HG03060 (cell line): ENCODE data around the gene WNT1.

Experiments used
- ATAC-seq: cut with Tn5 transposase; IDR thresholded peaks from one replicate; pipeline ENCODE4 v1.9.1; 2021; ENCODE audit warnings: low read depth, moderate number of reproducible peaks; ENCODE audit not compliant: unreplicated experiment

Gene WNT1

DNA sequence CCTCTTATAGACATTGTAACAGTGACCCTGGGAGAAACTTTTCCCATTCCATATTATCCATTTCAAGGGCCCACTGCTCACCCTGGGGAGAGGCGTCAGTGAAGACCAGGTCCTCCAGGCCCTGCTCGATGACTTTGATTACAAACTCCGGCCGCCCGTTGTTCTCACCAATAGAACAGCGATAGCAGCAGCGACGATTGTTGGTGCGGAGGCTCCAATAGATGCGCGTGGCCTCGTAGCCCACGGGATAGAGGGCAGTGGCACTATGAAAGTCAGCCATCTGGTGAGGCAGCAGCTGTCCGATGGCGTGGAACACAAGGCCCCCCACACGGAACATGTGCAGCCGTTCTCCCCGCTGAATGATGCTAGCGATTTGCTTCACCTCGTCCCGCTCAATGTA, 48.0 kb downstream of the WNT1 start:
- no peak for ATAC-seq

DNA sequence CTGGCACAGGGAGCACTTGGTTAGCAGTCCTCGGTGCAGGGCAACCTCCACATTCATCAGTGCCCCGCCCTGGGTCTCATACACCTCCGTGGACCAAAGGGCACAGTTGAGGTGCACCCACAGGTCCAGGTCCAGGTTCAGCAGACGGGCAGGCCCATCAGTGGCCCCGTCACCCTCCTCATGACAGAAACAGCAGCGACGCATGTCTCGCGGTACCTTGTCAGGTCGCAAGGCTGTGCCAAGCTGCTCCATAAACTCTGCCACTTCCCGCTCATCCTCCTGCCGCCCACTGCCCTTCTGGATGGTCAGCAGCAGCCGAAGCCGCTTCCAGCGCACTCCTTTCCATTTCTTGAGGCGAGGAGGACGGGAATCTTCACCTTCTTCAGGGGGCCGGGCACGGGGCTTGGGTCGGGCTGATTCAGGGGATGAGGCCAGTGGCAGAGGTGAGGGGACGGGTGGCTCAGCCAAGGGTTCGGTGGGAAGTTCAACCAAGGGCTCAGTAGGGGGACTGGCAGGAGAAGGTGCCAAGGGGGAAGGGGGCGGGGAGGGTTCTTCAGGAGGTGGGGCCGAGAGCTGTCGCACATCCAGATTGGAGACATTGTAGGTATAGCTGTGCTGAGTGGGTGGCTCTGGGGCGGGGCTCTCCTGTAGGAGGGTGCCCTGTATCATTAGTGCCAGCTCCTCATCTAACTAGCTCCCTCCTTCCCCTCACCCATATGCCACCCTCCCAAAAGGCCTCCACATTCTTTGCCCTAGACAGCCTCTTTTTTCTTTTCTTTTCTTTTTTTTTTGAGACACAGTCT, 48.8 kb downstream of the WNT1 start:
- no peak for ATAC-seq

DNA sequence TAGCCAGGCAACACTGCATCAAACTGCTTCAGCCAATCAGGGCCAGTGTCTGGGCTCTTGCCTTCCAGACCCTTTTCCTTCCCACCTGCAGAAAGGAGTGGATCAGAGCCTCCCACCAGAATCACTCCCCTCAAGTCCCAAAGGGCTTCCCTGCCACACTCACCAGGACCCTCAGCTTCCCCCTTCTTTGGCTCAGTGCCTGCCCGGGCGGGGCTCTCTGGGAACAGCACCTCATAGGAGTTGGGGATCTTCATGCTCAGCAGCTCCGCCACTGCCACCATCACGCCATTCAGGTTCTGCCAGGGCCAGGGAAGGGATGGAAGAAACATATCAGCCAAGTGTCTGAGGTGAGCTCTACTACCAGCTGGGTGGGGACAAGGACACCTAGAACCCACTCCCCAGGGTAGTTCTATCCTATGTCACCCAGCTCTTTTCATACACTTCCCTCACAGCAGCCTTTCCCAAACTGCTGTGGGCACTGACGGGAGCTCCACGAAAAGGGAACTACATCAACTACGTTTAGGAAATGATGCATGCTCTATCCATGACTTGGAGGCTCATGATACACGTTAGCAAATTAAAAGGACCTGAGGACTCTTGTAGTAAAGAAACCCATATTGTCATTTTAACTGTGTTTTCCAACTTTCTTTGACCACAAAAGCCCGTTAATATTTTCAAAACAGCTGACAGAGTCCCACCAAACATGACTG, 49.9 kb downstream of the WNT1 start:
- ATAC-seq, result no peak

DNA sequence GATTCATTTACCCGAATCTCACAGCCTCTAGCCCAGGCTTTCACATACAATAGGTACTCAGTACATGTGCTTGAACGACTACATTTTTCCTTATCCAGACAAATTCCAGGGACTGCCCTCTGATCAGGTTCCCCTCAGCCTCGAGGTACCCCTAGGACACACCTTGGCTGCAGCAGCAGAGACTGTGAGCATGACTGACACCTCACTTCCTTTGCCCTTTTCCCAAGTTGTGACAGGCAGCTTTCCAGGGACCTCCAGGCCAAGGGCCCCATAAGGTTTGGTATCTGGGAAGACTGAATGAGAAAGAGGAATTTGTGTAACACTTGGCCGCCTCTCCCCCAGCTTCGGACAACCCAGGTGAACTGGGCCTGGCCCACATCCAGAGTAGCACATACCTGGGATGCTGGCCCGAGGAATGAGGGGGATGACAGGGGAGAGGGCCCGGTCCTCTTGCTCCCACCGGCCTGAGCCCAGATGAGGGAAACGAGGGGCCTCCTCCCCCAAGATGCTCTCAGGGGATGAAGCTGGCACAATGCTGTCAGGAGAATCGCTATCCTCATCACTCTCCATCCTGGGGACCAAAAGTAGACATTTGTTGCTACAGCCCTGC, 50.6 kb downstream of the WNT1 start:
- ATAC-seq, result no peak

DNA sequence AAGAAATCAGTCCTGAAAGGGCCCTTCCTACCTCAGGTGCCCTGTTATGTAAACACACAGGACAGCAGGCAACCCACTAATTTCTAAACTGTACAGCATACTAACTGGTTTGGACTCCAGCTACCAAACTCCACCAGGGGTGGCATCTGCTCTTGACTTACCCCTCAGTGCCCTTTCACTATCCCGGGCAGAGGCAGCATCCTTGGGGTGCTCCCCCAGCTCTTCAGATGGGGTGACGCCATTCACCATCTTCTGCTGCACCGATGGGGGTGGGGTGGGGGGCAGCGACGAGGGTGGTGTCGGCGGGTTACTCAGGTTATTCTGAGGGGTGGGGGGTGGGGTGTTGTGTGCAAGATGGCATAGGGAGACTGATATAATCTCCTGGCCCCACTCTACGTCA, 52.0 kb downstream of the WNT1 start:
- no peak for ATAC-seq

DNA sequence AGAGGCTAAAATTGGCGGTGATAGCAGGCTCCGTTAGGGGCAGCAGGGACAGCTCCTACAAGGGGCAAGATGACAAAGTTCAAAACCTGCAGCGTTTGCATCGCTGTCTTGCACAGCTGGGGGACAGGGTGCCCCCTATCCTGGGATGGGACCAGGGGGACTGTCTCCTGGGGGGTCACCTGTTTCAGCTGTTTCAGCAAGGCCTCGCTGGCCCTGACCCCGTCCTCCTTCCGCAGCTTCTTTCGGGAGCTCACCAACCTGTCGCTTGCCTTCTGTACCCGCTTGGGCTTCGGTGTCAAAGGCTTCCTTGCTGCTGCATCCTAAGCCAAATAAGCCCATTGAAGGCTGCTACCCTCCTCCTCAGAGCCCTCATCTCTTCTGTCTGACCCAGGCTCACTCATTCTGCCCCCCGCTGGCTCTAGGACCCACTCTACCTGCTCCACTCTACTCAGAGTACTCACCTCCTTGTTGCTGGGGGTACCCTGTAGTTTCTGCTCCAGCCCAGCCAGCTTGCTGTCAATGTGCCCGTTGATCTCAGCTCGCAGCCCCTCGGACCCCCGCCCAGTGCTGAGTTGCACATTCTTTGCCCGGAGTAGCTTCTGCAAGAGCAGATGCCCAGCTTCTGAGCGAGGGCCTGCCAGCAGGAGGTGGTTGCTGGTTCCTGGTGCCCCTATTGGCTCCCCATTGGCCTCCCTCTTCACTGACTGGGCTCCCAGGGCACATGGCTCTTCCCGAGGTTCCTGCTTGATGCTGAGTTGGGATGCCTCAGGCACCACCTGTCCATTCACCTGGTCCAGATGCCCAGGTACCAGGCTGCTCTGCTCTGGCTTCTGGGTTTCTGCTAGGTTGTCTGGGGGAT, 52.8 kb downstream of the WNT1 start:
- ATAC-seq, result no peak

DNA sequence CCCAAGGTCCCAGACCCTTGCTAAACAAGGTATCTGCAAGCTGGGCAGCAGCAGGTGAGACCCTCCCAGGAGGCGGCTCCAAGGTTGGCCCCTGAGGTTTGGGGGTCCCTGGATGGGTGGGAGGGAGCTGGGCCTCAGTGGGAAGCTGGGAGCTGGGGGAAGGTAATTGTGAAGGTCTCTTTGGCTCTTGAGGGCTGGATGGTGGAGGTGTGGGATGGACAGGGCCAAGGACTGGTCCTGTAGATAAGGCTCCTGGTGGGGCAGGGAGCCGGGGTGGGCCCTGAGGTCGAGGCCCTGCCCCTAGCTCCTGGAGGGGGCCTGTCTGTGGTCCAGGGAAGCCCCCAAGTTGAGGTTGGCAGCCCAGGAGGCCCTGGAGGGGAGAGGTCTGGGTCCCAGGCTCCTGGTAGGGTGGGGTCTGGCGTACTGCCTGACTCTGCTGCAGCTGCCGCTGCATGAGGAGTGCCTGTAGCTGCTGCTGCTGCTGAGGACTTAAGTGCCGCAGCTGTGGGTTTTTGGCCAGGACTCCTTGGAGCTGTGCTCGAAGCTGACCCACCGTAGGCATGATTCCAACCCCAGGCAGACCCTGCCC, 53.5 kb downstream of the WNT1 start:
- ATAC-seq, result no peak
